8988T (cell line): ENCODE results near the gene SELENOP.
"Not testable (repeated sequence)": the region's sequence is repeated elsewhere in the genome, so short reads cannot be mapped to it uniquely, and the experiment has no call there.

Experiments used
- DNase-seq: peaks from one replicate; pipeline ENCODE4 v3.0.0; 2011

The SELENOP gene

DNA sequence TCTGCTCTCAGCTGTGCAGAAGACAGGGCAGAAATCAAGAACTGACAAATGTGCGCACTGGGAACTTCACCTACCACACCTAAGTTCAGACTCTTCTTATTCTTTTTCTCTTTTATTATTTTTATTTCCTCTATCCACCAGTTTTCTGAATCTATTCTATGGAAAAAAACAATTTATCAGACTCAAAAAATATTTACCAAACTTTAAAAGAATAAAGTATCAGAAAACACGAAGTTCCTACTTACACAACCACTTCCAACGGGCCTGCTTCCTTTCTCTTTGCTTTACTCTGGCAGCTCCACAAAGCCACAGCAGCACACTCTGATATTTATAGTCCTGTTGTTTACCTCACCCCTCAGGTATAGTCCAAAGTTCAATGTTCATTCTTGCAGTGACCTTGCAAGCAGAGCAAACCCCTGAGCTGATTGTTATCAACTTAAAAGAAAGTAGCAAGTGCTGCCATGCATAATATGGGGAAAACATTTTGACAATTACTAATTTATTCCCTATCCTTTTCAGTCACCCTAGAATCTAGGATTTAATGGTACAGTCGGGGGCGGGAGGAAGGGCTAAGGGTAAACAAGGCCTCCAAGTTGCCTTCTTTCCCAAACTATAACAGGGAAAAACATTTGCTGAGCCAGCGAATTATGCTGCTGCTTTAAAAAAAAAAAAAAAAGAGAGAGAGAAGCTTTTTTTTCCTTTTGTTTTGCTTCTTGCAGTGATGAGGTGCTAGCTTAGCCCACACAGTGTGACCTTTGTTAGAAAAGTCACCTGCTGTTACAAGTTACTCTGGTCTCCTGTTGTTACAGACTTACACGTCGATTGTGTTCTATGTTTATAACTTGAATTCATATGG lies at the start of gene SELENOP:
Gene SELENOP, minus strand, starts transcription at position 302 of the 856 bp plus-strand sequence. CDS start 3,539 bp downstream, outside the sequence.
- DNase-seq, result no peak

DNA sequence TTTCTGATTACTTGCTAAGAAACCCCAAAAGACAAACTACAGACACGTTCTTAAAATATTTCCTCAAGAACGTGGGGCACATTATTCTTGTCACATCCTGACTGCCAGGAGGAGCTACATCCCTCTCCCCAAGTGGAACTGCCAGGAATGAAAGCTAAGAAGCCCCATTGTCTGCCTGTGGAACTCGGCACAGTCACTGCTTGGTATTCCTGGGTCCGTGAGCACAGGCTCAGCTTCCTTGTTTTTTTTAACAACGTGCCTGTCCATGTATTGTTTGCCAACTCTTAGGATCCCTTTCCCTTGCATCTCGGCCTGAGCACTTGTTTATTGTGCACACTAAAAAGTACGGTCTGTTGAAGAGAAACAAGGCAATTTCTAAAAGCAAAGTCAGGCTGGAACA lies 47.0 kb upstream of the SELENOP start:
- no peak for DNase-seq

DNA sequence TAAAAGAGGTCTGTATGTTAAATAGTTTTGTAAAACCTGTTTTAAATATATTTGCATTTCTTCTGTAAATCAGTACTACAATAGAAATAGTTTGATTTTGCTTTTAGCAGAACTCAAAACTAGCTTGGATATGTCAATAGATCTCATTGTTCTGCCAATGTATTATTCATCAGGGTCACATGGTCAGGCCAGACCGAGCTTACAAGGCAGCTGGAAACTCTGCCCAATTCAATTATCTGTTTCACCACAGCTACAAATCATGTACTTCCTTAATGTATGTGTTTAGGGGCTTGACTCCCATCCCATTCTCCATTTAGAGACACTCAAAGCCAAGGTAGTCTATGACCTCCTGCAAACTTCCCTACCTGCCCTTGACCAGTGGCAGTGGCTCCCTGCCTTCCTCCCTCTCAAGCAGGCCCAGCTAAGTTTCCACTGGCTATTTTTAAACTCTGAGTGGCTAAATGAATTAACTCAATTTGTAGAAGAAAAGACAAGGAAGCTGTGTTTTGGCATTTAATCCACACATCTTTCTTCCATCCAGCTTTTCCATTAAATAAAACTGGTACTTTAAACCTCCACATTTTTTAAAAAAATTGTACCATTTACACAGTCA lies 46.4 kb upstream of the SELENOP start:
- DNase-seq, result no peak

DNA sequence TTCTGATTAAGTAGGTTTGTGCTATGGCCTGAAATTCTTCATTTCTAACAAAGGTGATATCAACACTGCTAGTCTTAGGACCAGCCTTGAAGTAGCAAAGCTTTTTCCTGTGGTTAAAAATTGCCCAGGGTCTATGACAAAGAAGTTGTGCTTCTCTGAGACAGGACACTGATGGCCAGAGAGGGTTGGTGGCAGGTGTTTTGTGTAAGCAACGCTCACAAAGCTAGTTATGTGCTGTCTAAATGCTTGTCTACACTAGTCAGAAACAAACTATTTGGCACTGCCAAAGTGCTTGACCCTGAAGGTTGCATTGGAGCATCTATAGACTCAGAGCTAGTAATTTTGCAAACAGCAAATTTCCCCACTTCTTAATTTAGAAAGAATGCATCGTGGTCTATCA lies 44.1 kb upstream of the SELENOP start:
- DNase-seq, result no peak

DNA sequence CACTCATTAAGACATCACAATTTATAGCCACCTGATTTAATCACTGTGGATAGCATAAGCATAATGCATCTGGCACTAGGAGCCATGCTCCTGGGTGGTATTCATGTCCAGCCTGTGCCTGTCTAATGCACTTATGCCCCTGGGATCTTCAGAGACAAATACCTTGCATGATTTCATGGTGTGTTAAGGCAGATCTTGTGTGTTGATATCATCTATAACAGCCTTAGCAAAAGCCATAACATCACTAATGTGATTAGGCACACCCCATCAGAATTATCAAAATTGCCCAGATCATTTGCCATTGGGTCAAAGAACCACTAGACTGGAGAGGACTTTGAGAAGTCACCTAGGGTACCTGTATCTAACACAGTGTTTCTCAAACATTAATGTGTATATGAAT lies 43.7 kb upstream of the SELENOP start:
- DNase-seq, result no peak

DNA sequence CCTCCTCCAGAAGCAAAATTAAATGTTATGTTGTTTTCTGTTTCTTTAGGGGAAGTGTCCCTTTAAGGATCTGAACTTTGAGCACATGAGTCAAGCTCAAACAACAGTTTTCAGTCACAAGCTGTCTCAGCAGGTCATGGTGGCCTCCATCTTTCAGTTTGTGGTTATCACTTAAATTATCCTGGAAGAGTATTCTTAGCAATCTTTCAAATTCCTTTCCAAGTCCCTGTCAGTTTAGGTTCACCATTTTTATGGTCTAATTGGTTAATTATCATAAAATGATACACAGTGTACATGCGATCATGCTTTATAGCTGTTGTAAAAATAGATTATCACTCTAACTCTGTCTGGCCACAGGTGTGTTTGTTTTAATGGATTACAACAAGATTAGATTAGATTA lies 43.1 kb upstream of the SELENOP start:
- no peak for DNase-seq

GRCh38 chr5:42852826-42853225 lies 41.1 kb upstream of the SELENOP start:
- no peak for DNase-seq

- no peak for DNase-seq
Measured at GRCh38 chr5:42851481-42851880, 39.8 kb upstream of the SELENOP start.

DNA sequence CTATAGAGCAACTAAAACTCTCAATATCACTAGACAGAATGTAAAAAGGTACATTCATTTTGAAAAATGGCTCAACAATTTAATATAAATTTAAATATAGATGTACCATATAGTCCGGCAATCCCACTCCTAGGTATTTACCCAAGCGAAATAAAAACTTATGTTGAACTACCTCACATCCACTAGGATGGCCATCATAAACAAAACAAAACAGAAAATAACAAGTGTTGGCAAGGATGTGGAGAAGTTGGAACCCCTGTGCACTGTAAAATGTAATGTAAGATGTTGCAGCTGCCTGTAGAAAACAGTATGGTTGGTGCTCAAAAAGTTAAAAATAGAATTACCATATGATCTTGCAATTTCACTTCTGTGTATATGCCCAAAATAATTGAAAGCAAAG lies 36.9 kb upstream of the SELENOP start:
- no peak for DNase-seq

DNA sequence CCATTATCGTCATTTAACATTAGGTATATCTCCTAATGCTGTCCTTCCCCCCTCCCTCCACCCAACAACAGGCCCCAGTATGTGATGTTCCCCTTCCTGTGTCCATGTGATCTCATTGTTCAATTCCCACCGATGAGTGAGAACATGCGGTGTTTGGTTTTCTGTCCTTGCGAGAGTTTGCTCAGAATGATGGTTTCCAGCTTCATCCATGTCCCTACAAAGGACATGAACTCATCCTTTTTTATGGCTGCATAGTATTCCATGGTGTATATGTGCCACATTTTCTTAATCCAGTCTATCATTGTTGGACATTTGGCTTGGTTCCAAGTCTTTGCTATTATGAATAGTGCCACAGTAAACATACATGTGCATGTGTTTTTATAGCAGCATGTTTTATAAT lies 32.7 kb upstream of the SELENOP start:
- DNase-seq, result not testable (repeated sequence)

GRCh38 chr5:42843675-42844292 lies 32.1 kb upstream of the SELENOP start:
- DNase-seq, result no peak

DNA sequence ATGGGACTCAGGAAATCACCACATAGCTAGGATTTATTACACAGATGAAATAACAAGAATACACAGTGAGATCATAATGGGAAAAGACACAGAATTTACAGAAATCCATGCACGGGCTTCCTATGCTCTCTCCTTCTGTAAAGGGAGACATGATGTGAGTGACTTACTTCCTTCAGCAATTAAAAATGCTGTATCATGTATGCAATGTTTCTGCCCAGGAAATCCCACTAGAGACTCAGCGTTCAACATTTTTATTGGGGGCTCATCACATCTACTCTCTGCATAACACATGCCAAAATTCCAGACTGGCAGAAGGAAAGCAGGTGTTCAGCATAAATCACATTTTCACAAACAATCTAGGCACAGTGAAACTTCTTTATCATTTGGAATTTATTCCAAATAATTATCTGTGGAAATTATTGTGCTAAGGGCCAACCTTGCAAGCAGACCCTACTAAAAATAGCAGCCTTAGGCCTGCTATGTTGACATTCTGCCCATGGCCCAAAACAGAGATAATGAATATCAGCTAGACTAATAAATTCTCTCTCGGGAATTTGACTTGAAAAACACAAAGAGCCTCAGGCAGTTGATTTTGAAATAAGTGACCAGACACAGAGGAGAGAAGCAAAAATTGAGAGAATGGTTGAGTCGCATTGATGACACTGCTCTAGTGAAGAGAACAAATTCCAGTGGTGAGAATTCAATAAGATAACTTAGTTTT lies 31.4 kb upstream of the SELENOP start:
- DNase-seq, result no peak

GRCh38 chr5:42840842-42841567 lies 29.3 kb upstream of the SELENOP start:
- DNase-seq, result no peak

DNA sequence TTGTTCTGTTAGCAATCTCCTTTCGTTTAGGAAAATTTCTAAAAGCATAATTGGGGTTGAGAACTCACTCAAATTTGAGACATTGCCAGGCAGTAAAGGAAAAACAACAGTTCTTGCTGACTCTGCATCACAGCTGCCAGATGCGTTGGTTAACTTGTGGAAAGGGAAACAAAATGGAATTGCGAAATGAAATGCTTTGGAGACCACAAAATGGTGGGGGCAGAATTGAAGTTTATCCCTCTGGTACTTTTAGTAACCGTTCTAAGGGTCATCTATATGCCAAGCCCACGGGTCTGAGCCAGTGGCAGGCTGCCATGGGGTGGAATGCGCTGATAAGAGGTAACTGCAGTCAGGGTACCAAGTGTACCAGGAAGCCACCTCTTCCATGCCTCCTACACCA lies 28.6 kb upstream of the SELENOP start:
- no peak for DNase-seq

DNA sequence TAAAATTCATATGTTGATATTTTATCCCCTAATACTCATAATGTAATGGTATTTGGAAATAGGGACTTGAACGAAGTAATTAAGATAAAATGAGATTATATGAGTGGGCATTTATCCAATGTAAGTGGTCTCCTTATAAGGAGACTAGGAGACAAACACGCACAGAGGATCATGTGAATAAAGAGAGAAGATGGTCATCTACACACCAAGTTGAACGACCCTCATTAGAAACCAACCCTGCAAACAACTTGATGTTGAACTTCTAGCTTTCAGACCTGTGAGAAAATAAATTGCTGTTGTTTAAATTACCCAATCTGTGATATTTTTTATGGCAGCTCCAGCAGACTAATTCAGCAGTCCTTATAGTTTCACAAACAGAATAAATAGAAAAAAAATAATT lies 27.5 kb upstream of the SELENOP start:
- no peak for DNase-seq

DNA sequence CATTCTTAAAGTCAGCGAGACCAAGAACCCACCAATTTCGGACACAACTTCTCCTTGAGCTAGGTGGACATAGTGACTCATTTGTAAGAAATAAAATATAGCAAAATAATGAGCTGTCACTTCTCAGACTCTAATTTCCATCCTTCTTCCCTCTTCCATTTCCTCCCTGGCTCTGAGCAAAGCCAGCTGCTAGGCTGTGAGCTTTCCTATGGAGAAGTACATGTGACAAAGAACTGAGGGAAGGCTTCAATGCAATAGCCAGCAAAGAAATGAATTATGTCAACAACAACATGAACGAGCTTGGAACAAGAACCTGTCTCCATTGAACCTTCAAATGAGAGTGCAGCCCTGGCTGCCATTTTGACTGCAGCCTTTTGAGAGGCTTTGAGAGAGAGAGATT lies 25.9 kb upstream of the SELENOP start:
- DNase-seq, result no peak

DNA sequence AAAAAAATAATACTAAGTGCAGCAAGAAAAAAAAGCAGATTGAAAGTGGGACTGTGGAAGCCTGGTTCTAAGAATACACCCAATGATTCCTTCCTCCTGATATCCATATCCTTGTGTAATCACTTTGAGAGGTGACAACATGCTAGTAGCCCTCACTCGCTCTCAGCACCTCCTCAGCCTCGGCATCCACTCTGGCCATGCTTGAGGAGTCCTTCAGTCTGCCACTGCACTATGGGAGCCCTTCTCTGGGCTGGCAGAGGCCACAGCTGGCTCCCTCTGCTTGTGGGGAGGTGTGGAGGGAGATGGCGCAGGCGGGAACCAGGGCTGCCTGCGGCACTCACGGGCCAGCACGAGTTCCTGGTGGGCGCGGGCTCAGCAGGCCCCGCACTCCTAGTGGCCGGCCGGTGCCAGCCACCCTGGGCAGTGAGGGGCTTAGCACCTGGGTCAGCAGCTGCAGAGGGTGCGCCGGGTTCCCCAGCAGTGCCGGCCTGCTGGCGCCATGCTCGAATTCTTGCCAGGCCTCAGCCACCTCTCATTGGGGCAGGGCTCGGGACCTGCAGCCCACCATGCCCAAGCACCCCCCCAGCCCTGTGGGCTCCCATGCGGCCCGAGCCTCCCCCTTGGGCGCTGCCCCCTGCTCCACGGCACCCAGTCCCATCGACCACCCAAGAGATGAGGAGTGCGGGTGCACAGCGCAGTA lies 24.5 kb upstream of the SELENOP start:
- no peak for DNase-seq

DNA sequence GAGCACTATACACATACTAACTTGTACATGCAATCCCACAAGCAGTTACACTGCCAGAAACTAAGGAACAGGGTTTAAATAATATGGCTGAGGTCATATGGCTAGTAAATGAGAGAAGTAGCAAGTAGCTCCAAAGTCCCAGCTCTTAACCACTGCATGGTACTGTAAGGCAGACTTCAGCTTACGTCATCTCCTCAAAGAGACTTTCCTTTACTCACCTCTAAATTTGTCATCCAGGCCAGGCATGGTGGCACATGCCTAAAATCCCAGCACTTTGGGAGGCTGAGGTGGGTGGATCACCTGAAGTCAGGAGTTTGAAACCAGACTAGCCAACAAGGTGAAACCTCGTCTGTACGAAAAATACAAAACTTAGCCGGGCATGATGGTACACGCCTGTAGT lies 20.4 kb upstream of the SELENOP start:
- DNase-seq, result no peak

DNA sequence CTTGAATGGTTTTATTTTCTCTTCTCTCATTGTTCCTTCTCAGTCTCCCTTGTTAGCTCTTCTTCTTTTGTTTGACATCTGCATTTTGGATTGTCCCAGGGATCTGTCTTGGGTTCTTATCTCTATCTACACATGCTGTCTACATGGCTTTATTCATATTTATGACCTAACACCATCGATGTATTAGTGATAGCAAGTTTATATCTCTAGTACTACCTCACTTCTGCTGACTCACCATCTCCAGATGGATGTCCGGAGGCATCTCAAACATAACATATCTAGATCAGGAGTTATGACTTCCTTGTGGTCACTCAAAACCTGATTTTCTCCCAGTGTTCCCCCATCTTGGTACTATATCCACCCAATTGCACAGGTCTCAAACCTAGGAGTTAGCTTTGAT lies 19.2 kb upstream of the SELENOP start:
- DNase-seq, result no peak

DNA sequence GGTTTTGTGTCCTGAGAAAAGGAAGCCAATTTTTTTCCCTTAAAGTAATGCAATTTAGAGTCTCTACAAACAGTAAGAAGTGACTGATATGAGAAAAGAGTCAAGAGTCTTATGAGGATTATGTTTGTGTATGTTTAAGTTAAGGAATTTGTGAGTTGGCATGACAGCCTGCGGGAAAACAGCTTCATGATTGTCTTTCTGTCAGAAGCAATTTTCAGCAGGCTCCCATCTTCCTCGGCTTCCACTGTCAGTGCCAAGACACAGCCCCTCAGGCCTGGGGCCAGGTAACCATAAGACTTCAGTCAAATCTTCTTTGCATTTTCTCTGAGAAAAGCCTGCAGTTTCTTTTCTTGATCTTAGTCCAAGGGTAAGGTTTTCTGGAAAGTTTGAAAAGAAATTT lies 17.0 kb upstream of the SELENOP start:
- DNase-seq, result no peak

- no peak for DNase-seq
Measured at GRCh38 chr5:42826757-42827515, 15.2 kb upstream of the SELENOP start.
